CD4-positive, CD25-positive, alpha-beta regulatory T cell (primary cell): ENCODE measurements around the gene MKKS. TPM values are rescaled to one million over a fixed set of nuclear protein-coding genes. Genes with fewer than 3 reads are reported as not detected.

ENCODE experiments used
- ATAC-seq, 2 donors: fragments of 150-1000 bp; cut with Tn5 transposase; one replicate each; pipeline ENCODE4 v1.10.0; 2021; ENCODE audit warnings: low read depth in 2 of 2, moderate number of reproducible peaks in 2 of 2, moderate library complexity in 1 of 2
- DNase-seq, 3 donors: peaks; one replicate each; pipeline versions ENCODE4 v3.0.0 to v3.0.0-alpha.2; 2012 to 2022; ENCODE audit warnings: mixed read lengths in 1 of 3
- H3K27ac ChIP-seq: one replicate; pipeline ENCODE4 v1.7.0; 2013; ENCODE audit warnings: mild to moderate bottlenecking, low read length; ENCODE audit not compliant: insufficient read depth, poor library complexity, severe bottlenecking
- H3K27me3 ChIP-seq: one replicate; pipeline ENCODE4 v1.7.0; 2013; ENCODE audit warnings: low read length; ENCODE audit not compliant: control insufficient read depth, insufficient read depth
- H3K36me3 ChIP-seq: one replicate; pipeline ENCODE4 v1.7.0; 2013; ENCODE audit warnings: mild to moderate bottlenecking, low read length, moderate library complexity; ENCODE audit not compliant: control insufficient read depth, insufficient read depth
- H3K4me1 ChIP-seq: 2 replicates; pipeline ENCODE4 v1.7.0; 2013; ENCODE audit warnings: mild to moderate bottlenecking, low read length; ENCODE audit not compliant: insufficient read depth, control insufficient read depth, poor library complexity, severe bottlenecking
- H3K4me3 ChIP-seq: one replicate; pipeline ENCODE4 v1.7.0; 2013; ENCODE audit warnings: low read depth, mild to moderate bottlenecking, low read length, moderate library complexity
- H3K9me3 ChIP-seq, 2 experiments: 1 replicate in 1 of 2; 2 replicates in 1 of 2; pipeline ENCODE4 v1.7.0; 2013; ENCODE audit warnings: low read length in 2 of 2, mild to moderate bottlenecking in 1 of 2, moderate library complexity in 1 of 2; ENCODE audit not compliant: control insufficient read depth in 2 of 2
- H3K27ac Mint-ChIP-seq, 3 donors: one replicate each; pipeline ENCODE4 v1.8.0; 2020 to 2022; ENCODE audit warnings: mild to moderate bottlenecking in 3 of 3, mixed read lengths in 3 of 3, moderate library complexity in 2 of 3
- H3K27me3 Mint-ChIP-seq: one replicate; pipeline ENCODE4 v1.8.0; 2022; ENCODE audit warnings: mild to moderate bottlenecking, mixed read lengths
- H3K36me3 Mint-ChIP-seq: one replicate; pipeline ENCODE4 v1.8.0; 2020; ENCODE audit warnings: mixed read lengths
- H3K4me1 Mint-ChIP-seq, 4 donors: one replicate each; pipeline ENCODE4 v1.8.0; 2020 to 2022; ENCODE audit warnings: mixed read lengths in 4 of 4, mild to moderate bottlenecking in 1 of 4
- H3K4me3 Mint-ChIP-seq, 4 donors: one replicate each; pipeline ENCODE4 v1.8.0; 2020 to 2022; ENCODE audit warnings: mild to moderate bottlenecking in 4 of 4, mixed read lengths in 4 of 4, moderate library complexity in 3 of 4
- H3K9me3 Mint-ChIP-seq, 7 donors: one replicate each; pipeline ENCODE4 v1.8.0; 2020 to 2022; ENCODE audit warnings: mixed read lengths in 7 of 7, mild to moderate bottlenecking in 3 of 7, moderate library complexity in 2 of 7
- polyA plus RNA-seq, 4 donors: library from polyadenylated mRNA; unstranded; fragments of 300-500 nt; fragmentation: Illumina TruSeq; gene quantifications; one replicate each; pipeline ENCODE4 v1.2.3, GENCODE V29; 2021
- total RNA-seq: library from RNA; stranded (reverse); gene quantifications from one replicate; pipeline ENCODE4 v1.2.3, GENCODE V29; 2022

The MKKS gene
- total and polyA plus RNA-seq, 5 donors from 2014 or later: 5.0 to 37.2 (median 31.1) TPM

DNA sequence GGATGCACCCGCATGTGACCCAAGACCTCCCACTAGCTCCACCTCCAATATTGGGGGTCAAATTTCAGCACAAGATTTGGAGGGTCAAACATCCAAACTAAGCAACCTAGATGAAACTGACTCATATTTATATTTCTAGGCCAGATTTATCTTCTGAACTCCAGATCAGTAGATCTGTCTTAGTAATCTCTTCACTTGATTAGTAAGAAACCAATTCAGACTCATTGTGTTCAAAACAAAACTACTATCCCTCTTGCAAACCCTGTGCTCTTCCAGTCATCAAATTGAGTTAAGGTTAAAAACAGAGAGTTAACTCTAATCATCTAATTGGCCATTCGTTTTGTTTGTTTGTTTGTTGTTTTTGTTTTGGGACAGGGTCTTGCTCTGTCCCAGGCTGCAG is 43.3 kb downstream of the MKKS start:
- Histone ChIP-seq H3K4me3 (no peak overlapping the region), H3K9me3 (no peaks in the 10 kb centered on the region), H3K27me3 (no peaks in the 10 kb centered on the region), H3K27ac (no peak overlapping the region), H3K4me1 (no peaks in the 10 kb centered on the region), H3K36me3 (no peaks in the 10 kb centered on the region)
- Mint-ChIP-seq H3K4me3 (no peak overlapping the region), H3K27me3 (peaks cover 19% of the 10 kb centered on the region), H3K27ac (peak overlapping the region in 1 of 3 donors; percentile 21), H3K4me1 (no peaks in the 10 kb centered on the region), H3K36me3 (no peaks in the 10 kb centered on the region), H3K9me3 (peaks cover 0 to 1% (median 0%) of the 10 kb centered on the region in 7 donors)
- no peak for DNase-seq
- ATAC-seq: no peak

DNA sequence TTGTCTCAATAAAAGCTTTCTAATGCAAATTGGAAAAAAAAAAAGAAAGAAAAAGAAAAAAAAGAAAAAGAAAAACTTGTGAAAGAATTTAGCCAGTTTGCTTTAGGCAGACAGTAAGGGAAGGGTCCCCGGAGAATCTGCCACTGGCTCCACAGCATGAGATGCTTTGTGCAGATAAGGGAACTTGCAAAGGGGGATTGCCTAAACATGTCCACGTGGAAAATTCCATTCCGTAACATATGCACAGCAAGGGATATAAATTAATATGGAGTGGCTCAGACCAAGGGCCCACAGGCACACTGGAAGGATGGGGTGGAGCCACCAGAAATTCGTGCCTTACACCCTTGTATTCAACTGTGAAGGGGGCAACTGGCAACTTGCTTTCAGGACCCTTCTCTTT is 45.4 kb downstream of the MKKS start:
- no peak overlapping the region for H3K27ac Mint-ChIP-seq
- ATAC-seq (no peak), DNase-seq (no peak)
- no peaks in the 10 kb centered on the region for H3K4me1 Mint-ChIP-seq
- no peaks in the 10 kb centered on the region for H3K9me3 ChIP-seq
- H3K27ac ChIP-seq: no peak overlapping the region
- H3K36me3 Mint-ChIP-seq: no peaks in the 10 kb centered on the region
- peaks cover 19% of the 10 kb centered on the region for H3K27me3 Mint-ChIP-seq
- no peaks in the 10 kb centered on the region for H3K4me1 ChIP-seq
- H3K4me3 Mint-ChIP-seq: no peak overlapping the region
- no peaks in the 10 kb centered on the region for H3K36me3 ChIP-seq
- H3K4me3 ChIP-seq: no peak overlapping the region
- H3K27me3 ChIP-seq: no peaks in the 10 kb centered on the region
- H3K9me3 Mint-ChIP-seq: peaks cover 0 to 1% (median 0%) of the 10 kb centered on the region in 7 donors

- Histone ChIP-seq H3K27ac (no peak overlapping the region), H3K27me3 (no peaks in the 10 kb centered on the region), H3K36me3 (no peaks in the 10 kb centered on the region), H3K9me3 (no peaks in the 10 kb centered on the region), H3K4me3 (no peak overlapping the region), H3K4me1 (no peaks in the 10 kb centered on the region)
- ATAC-seq (no peak), DNase-seq (no peak)
- no peaks in the 10 kb centered on the region for H3K4me1 Mint-ChIP-seq
- no peaks in the 10 kb centered on the region for H3K36me3 Mint-ChIP-seq
- H3K27me3 Mint-ChIP-seq: peaks cover 19% of the 10 kb centered on the region
- no peak overlapping the region for H3K4me3 Mint-ChIP-seq
- H3K27ac Mint-ChIP-seq: no peak overlapping the region
- peaks cover 0 to 1% (median 0%) of the 10 kb centered on the region in 7 donors for H3K9me3 Mint-ChIP-seq
These were observed 46.3 kb downstream of the MKKS start for GRCh38 chr20:10387686-10388085.

GRCh38 chr20:10385850-10386544 is 48.0 kb downstream of the MKKS start:
- ATAC-seq: no peak

GRCh38 chr20:10381477-10381876 is 52.5 kb downstream of the MKKS start:
- no peaks in the 10 kb centered on the region for H3K9me3 ChIP-seq
- no peak overlapping the region for H3K4me3 Mint-ChIP-seq

More at GRCh38 chr20:10385850-10386544, 48.0 kb downstream of the MKKS start:
- Histone ChIP-seq H3K27ac (no peak overlapping the region), H3K4me3 (no peak overlapping the region), H3K27me3 (no peaks in the 10 kb centered on the region), H3K36me3 (no peaks in the 10 kb centered on the region), H3K4me1 (no peaks in the 10 kb centered on the region), H3K9me3 (no peaks in the 10 kb centered on the region)
- Mint-ChIP-seq H3K36me3 (no peaks in the 10 kb centered on the region), H3K27me3 (peaks cover 12% of the 10 kb centered on the region), H3K4me3 (no peak overlapping the region), H3K27ac (no peak overlapping the region), H3K9me3 (peaks cover 0 to 1% (median 0%) of the 10 kb centered on the region in 7 donors), H3K4me1 (no peaks in the 10 kb centered on the region)
- DNase-seq: no peak

DNA sequence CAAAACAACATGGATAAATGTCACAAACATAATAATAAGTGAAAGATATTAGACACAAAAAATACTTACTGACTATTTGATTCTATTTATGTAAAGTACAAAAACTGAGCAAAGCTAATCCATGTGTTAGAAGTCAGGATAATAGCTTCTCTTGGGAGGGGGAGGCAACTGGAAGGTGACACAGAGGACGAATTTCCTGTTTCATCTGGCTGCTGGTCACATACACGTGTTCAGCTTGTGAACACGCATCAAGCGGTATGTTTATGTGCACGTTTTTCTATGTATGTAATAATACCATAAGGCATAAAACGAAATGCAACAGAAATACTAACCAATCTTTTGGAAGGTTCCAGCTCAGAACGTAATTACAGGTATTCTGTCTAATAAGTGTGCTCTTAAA is 54.3 kb downstream of the MKKS start:
- Mint-ChIP-seq H3K4me1 (no peaks in the 10 kb centered on the region), H3K36me3 (no peaks in the 10 kb centered on the region), H3K27ac (no peak overlapping the region), H3K4me3 (no peak overlapping the region), H3K9me3 (peaks cover 0 to 10% (median 0%) of the 10 kb centered on the region in 7 donors), H3K27me3 (peaks cover 6% of the 10 kb centered on the region)
- DNase-seq: no peak
- H3K27ac ChIP-seq: no peak overlapping the region
- no peaks in the 10 kb centered on the region for H3K4me1 ChIP-seq
- peaks cover 2% of the 10 kb centered on the region for H3K27me3 ChIP-seq
- no peak for ATAC-seq
- H3K4me3 ChIP-seq: no peak overlapping the region
- H3K36me3 ChIP-seq: no peaks in the 10 kb centered on the region
- H3K9me3 ChIP-seq: no peaks in the 10 kb centered on the region

More at GRCh38 chr20:10381477-10381876, 52.5 kb downstream of the MKKS start:
- peaks cover 2% of the 10 kb centered on the region for H3K27me3 ChIP-seq
- H3K4me3 ChIP-seq: no peak overlapping the region
- ATAC-seq: no peak
- Mint-ChIP-seq H3K9me3 (peaks cover 0 to 3% (median 0%) of the 10 kb centered on the region in 7 donors), H3K27ac (no peak overlapping the region), H3K4me1 (no peaks in the 10 kb centered on the region), H3K27me3 (peaks cover under 1% of the 10 kb centered on the region), H3K36me3 (no peaks in the 10 kb centered on the region)
- no peak overlapping the region for H3K27ac ChIP-seq
- H3K4me1 ChIP-seq: no peaks in the 10 kb centered on the region
- DNase-seq: no peak
- no peaks in the 10 kb centered on the region for H3K36me3 ChIP-seq

GRCh38 chr20:10376270-10377075 is 57.5 kb downstream of the MKKS start:
- DNase-seq (no peak), ATAC-seq (no peak)
- H3K4me1 ChIP-seq: no peaks in the 10 kb centered on the region
- H3K4me3 ChIP-seq: no peak overlapping the region
- H3K4me3 Mint-ChIP-seq: no peak overlapping the region
- peaks cover 2% of the 10 kb centered on the region for H3K27me3 ChIP-seq
- no peak overlapping the region for H3K27ac ChIP-seq
- no peak overlapping the region for H3K27ac Mint-ChIP-seq
- no peaks in the 10 kb centered on the region for H3K4me1 Mint-ChIP-seq
- no peaks in the 10 kb centered on the region for H3K36me3 Mint-ChIP-seq
- H3K36me3 ChIP-seq: no peaks in the 10 kb centered on the region
- no peaks in the 10 kb centered on the region for H3K9me3 ChIP-seq
- peaks cover 0 to 10% (median 3%) of the 10 kb centered on the region in 7 donors for H3K9me3 Mint-ChIP-seq
- H3K27me3 Mint-ChIP-seq: peaks cover 10% of the 10 kb centered on the region
